Tracheal epithelial cell (primary cell): ENCODE data around the gene CCDC39. TPM values are rescaled to one million over a fixed set of nuclear protein-coding genes. Genes with fewer than 3 reads are reported as not detected.

Experiments
- total RNA-seq: library from RNA; depleted of rRNA; stranded (reverse); fragments of >200 nt; gene quantifications from 2 replicates; pipeline ENCODE4 v1.2.1, GENCODE V29; 2014

Gene CCDC39
- total RNA-seq, result not detected in 2 replicates

DNA sequence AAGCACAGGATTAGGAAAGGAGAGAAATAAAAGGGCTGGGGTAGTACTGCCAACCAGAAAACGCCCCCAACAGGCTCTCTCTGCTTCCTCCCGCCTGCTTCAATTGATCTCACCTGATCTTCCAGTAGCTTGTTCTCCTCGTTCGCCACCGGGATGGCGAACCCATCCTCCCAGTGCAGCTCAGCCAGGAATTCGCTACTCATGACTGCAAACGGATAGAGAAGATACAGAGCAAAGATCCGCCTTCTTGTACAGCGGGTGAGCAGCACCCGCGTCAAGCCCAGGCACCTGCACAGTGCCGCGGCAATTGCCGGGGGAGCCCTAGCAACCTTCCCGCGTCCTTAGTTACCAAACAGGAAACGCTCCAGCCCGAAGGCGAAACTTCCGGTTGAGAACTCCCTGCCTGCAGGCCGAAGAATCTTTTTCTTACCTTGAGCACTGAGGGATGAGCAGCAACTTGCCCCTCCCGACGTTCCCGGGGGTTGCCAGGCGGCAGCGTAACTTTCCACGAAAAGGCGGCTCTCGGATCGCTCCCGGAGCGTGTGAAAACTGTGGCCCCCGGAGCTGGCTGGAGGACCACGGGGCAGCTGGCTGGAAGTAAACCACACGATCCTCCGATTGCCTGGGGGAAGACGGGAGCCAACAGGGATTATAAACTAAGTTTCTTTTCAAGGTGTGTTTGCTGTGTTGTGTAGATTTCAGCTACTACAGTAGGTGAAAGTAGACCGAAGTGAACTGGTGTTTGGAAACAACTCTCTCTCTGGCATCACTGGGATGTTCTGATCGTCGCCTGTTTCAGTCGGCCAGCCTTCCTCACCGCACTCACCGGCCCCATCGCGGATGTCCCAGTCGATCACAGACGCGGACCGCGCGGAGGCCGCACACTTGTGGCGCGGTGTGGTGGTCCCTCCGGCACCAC is at the start of gene CCDC39:
TSS of gene CCDC39 (minus strand) at position 312 of the 919 bp plus-strand sequence. CDS start at position 203, 109 bp downstream.

DNA sequence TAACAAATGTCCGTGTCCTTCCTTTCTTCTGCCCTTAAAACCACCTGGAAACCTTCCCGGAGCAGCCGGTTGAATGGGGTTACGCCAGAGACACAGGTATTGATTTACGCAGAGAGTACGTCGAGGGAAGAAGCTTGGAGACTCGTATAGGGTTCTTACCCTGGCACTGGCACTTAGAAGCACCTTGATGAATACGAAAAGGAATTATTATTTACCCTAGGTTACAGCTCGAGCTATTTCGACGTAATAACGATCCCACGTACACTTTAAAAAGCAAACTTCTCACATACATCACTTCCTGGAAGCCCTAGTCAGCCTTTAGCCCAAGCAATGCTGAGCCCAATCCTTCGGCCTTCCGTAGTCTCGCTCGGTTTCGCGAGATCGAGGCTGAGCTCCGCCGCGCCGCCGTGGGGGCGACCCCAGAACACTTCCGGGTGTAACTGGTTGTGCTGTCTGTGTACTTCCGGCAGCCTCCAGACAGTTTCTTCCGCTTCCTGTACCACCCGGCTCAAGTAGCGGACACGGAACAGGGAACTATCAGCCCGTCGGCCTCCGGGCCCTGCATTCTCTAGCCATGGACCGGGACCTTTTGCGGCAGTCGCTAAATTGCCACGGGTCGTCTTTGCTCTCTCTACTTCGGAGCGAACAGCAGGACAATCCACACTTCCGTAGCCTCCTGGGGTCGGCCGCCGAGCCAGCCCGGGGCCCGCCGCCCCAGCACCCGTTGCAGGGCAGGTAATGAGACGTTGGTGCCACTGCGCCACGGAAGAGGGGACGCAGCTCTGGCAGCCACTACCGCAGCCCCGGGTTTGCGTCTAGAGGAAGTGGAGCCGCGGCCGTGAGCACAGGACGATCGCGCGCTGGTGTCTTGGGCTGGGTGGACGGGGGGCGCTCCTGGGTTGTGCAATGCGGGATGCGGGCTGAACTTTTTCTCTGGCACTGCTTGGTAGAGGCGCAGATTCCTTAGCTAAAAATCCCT is 77.3 kb downstream of the CCDC39 start, which contains the start of gene TTC14:
TSS of gene TTC14 (plus strand) at position 476 of the 979 bp plus-strand sequence. CDS start at position 575, 99 bp downstream.

Other genes with a start within 250 kb of the CCDC39 start
- gene TTC14, start 77.3 kb downstream of the CCDC39 start, total RNA-seq, result 14.9 and 18.8 TPM in 2 replicates
- gene FXR1, start 233.2 kb upstream of the CCDC39 start, total RNA-seq, result 89.6 and 89.9 TPM in 2 replicates